ENCODE measurements around the gene BABAM2. TPM values are rescaled to one million over a fixed set of nuclear protein-coding genes. Genes with fewer than 3 reads are reported as not detected.

Gene BABAM2
- total RNA-seq, 4 donors from 2014 or later: 24.3 to 46.1 (median 44.5) TPM

- DNase-seq (ENCODE audit: low spot score in 2 of 2): no peak
- Histone ChIP-seq H3K4me3 (no peak overlapping the region), H3K9me3 (no peaks in the 10 kb centered on the region), H3K27ac (no peak overlapping the region), H3K4me1 (peaks cover 0 to 11% (median 0%) of the 10 kb centered on the region in 4 donors), H3K27me3 (no peaks in the 10 kb centered on the region), H3K36me3 (no peaks in the 10 kb centered on the region)
- 60 to 64% methylated on average over 3 of the region's 3 CpGs for WGBS, 2 donors
- TF ChIP-seq POLR2A (IDR thresholded peaks at IDR 0.05) (no peak), CTCF (IDR thresholded peaks at IDR 0.05) (no peak), EP300 (IDR thresholded peaks at IDR 0.05) (no peak)
Observed at GRCh38 chr2:27907547-27907946, 17.0 kb downstream of the BABAM2 start.

- H3K27me3 ChIP-seq: no peaks in the 10 kb centered on the region
- 40 to 51% methylated on average over 2 of the region's 2 CpGs for WGBS, 2 donors
- no peak overlapping the region for H3K27ac ChIP-seq
- no peaks in the 10 kb centered on the region for H3K36me3 ChIP-seq
- TF ChIP-seq POLR2A (IDR thresholded peaks at IDR 0.05) (no peak), CTCF (IDR thresholded peaks at IDR 0.05) (no peak), EP300 (IDR thresholded peaks at IDR 0.05) (no peak)
- no peaks in the 10 kb centered on the region for H3K9me3 ChIP-seq
- peaks cover 0 to 27% (median 8%) of the 10 kb centered on the region in 4 donors for H3K4me1 ChIP-seq
- DNase-seq (ENCODE audit: low spot score in 2 of 2): no peak
- H3K4me3 ChIP-seq: no peak overlapping the region
Observed at GRCh38 chr2:27909901-27910300, 19.4 kb downstream of the BABAM2 start.

- Histone ChIP-seq H3K36me3 (no peaks in the 10 kb centered on the region), H3K27me3 (no peaks in the 10 kb centered on the region), H3K27ac (peak overlapping the region in 1 of 4 donors; percentile 50), H3K9me3 (no peaks in the 10 kb centered on the region), H3K4me1 (peaks cover 0 to 44% (median 21%) of the 10 kb centered on the region in 4 donors), H3K4me3 (no peak overlapping the region)
- TF ChIP-seq POLR2A (IDR thresholded peaks at IDR 0.05) (no peak), EP300 (IDR thresholded peaks at IDR 0.05) (no peak), CTCF (IDR thresholded peaks at IDR 0.05) (no peak)
- no peak for DNase-seq (ENCODE audit: low spot score in 2 of 2)
- WGBS, 2 donors: 85 to 91% methylated on average over 2 of the region's 2 CpGs
Observed at GRCh38 chr2:27911458-27912210, 21.1 kb downstream of the BABAM2 start.

GRCh38 chr2:27912512-27912911 is 22.0 kb downstream of the BABAM2 start:
- no peak overlapping the region for H3K27ac ChIP-seq
- no peaks in the 10 kb centered on the region for H3K27me3 ChIP-seq
- no peak overlapping the region for H3K4me3 ChIP-seq
- 94 to 100% methylated on average over 2 of the region's 2 CpGs for WGBS, 2 donors
- H3K36me3 ChIP-seq: no peaks in the 10 kb centered on the region
- no peak for TF ChIP-seq CTCF (IDR thresholded peaks at IDR 0.05)
- no peak for TF ChIP-seq POLR2A (IDR thresholded peaks at IDR 0.05)
- TF ChIP-seq EP300 (IDR thresholded peaks at IDR 0.05): no peak
- no peak for DNase-seq (ENCODE audit: low spot score in 2 of 2)
- peaks cover 0 to 47% (median 21%) of the 10 kb centered on the region in 4 donors for H3K4me1 ChIP-seq
- no peaks in the 10 kb centered on the region for H3K9me3 ChIP-seq

- 84 to 86% methylated on average over 2 of the region's 2 CpGs for WGBS, 2 donors
- DNase-seq (ENCODE audit: low spot score in 2 of 2): no peak
Observed at GRCh38 chr2:27914041-27914804, 23.7 kb downstream of the BABAM2 start.

More at GRCh38 chr2:27914041-27914804, 23.7 kb downstream of the BABAM2 start:
- no peaks in the 10 kb centered on the region for H3K9me3 ChIP-seq
- no peaks in the 10 kb centered on the region for H3K27me3 ChIP-seq
- H3K36me3 ChIP-seq: no peaks in the 10 kb centered on the region
- no peak overlapping the region for H3K4me3 ChIP-seq
- peak overlapping the region; percentile 52 to 80 (median 67) for H3K27ac ChIP-seq
- peaks cover 0 to 47% (median 21%) of the 10 kb centered on the region in 4 donors for H3K4me1 ChIP-seq
- TF ChIP-seq POLR2A (IDR thresholded peaks at IDR 0.05): no peak
- no peak for TF ChIP-seq CTCF (IDR thresholded peaks at IDR 0.05)
- TF ChIP-seq EP300 (IDR thresholded peaks at IDR 0.05): no peak
